OCI-M1 (cell line): Measurements from ENCODE around the gene NUMA1.

Source experiments
- DNase-seq: peaks from one replicate; lab custom pipeline; 2025; lab: John Stamatoyannopoulos, UW

Gene NUMA1, protein sequence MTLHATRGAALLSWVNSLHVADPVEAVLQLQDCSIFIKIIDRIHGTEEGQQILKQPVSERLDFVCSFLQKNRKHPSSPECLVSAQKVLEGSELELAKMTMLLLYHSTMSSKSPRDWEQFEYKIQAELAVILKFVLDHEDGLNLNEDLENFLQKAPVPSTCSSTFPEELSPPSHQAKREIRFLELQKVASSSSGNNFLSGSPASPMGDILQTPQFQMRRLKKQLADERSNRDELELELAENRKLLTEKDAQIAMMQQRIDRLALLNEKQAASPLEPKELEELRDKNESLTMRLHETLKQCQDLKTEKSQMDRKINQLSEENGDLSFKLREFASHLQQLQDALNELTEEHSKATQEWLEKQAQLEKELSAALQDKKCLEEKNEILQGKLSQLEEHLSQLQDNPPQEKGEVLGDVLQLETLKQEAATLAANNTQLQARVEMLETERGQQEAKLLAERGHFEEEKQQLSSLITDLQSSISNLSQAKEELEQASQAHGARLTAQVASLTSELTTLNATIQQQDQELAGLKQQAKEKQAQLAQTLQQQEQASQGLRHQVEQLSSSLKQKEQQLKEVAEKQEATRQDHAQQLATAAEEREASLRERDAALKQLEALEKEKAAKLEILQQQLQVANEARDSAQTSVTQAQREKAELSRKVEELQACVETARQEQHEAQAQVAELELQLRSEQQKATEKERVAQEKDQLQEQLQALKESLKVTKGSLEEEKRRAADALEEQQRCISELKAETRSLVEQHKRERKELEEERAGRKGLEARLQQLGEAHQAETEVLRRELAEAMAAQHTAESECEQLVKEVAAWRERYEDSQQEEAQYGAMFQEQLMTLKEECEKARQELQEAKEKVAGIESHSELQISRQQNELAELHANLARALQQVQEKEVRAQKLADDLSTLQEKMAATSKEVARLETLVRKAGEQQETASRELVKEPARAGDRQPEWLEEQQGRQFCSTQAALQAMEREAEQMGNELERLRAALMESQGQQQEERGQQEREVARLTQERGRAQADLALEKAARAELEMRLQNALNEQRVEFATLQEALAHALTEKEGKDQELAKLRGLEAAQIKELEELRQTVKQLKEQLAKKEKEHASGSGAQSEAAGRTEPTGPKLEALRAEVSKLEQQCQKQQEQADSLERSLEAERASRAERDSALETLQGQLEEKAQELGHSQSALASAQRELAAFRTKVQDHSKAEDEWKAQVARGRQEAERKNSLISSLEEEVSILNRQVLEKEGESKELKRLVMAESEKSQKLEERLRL (N-terminal part only)

DNA sequence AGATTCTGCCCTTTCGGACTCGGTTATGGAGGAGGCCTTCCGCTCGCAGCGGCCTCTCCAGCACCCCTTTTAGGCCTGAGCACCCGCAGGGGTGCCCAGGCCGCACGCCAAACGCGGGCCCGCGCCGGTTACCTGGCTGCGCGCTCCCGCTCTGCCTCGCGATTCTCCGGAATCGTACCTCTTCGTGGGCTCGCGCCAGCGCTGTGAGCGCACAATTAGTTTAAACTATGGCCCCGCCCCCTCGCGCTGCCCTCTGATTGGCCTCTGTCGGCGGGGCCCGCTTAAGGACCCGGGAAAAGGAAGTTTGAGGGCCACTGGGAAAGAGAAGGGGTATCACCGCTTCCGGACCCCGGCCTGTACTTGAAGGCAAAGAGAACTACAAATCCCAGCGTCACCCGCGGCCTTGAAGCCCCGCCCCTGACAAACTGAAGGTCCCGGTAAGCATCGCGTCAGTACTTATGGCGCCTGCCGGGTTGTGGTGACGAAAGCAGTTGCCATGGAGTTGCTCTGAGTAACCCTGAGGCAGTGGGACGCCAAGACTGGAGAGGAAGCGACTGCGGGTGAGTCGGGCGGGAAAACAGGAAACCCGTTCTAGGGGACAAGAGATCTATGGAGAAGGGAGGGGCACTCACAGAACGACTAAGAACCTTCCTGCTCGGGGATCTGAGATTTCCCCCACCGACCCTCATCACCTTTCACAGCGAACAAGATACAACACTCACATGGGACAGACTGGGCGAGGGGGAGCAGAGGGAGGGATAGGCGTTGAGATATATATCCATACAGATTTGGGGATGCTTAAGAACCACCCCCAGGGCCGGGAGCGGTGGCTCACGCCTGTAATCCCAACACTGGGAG, at the start of gene NUMA1, which contains the start of gene LRRC51:
Gene NUMA1, minus strand, starts transcription at position 217 of the 858 bp plus-strand sequence. CDS start 44,599 bp downstream, outside the sequence.
Gene LRRC51, plus strand, starts transcription at position 525 of the 858 bp plus-strand sequence. CDS start 8,234 bp downstream, outside the sequence.
- DNase-seq, result peak; percentile 100

- no peak for DNase-seq
Measured at GRCh38 chr11:72129381-72129780, 49.0 kb upstream of the NUMA1 start.

- peak; percentile 56 for DNase-seq
Measured at GRCh38 chr11:72127923-72128322, 47.6 kb upstream of the NUMA1 start.

- DNase-seq, result no peak
Measured at GRCh38 chr11:72125956-72126355, 45.6 kb upstream of the NUMA1 start.

DNA sequence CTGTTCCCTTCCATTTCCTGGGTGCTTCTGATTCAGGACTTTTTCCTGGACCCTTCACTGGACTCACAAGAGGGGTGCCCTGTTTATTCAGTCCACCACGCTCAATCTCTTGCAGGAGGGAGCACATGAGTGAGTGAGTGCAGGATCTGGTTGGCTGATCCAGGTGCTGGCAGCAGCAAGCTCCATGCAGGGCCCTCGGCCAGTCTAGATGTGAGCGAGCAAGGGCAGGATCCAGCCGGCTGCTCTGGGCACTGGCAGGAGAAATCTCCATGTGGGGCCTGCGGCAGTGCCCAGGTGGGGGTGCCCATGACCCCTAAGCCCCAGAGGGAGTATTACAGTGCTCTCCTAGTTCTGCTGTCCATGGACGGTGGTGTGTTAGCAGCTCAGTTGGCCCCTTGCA, 43.7 kb upstream of the NUMA1 start:
- DNase-seq, result no peak

DNA sequence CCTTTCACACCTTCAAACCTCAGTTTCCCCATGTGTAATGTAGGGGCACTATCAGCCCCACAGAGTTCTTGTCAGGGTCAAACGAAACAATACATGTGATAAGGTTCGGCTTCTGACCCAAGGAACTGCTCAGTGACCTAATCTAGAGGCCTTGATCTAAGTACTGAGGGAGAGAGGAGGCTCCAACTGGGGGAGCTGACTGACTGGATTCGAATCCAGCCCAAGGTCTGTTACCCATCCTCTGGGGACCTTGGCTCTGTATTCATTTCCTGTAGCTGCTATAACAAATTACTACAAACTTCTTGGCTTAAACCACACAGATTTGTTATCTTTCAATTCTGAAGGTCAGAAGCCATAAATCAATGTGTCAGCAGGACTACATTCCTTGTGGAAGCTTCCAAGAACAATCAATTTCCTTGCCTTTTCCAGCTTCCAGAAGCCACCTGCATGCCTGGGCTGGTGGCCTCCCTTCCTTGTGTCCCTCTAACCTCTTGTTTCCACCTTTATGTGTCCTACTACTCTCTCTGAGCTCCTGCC, 42.8 kb upstream of the NUMA1 start:
- no peak for DNase-seq

GRCh38 chr11:72122607-72123006, 42.3 kb upstream of the NUMA1 start:
- DNase-seq, result peak; percentile 61

GRCh38 chr11:72120930-72121329, 40.6 kb upstream of the NUMA1 start:
- no peak for DNase-seq

GRCh38 chr11:72119198-72119597, 38.9 kb upstream of the NUMA1 start:
- no peak for DNase-seq

- no peak for DNase-seq
Measured at GRCh38 chr11:72116019-72116755, 35.8 kb upstream of the NUMA1 start.

DNA sequence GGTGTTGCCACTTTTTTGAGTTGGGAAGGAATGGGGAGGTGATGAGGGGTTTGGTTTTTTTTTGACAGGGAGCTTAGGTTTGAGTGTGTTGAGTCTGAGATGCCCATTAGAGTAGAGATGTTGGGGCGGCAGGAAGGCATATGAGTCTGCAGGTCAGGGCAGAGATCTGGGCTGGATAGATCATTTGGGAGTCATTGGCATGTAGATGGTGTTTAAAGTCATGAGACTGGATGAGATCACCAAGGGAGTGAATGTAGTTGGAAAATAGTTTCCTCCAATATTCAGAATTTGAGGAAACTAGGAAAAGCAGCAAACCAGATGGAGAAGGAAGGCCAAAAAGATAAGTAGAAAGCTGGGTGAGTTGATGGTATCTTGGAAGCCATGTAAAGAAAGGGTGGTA, 34.2 kb upstream of the NUMA1 start:
- no peak for DNase-seq

DNA sequence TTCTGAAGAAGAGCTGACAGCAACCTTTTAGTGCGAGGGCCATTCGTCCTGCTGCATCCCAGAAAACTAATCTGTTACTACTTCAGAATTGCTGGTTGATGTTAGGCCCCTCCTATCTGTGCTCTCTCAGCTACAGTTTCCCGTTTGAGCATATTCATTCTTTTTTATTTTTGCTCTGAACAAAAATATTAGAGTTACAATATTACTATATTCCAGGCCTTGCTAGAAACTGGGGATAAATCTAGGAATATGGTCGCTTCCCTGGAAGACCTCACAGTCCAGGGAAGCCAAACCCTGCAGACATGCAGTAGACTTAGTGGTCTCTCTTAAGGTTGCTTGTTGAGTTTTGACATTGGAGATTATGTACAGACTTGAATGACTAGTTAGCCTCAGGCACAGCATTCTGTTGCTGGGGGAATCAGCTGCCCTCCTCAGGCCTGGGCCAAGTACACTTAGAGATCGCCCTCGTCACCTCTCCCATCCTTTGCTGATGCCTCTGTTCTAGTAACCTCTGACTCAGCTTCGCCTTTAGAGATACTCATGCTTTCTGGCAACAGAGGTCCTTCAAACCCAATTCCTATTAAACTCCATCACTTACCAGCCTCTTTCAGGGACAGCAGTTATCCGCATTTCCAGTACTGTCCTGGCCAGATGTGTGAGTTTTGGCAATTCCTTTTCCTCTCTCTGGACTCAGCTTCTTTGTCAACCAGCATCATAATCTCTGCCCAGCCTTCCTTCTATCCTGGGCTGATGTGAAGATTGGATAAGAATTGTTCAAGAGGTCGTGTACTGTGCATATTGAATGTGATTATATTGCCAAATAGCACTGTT, 32.9 kb upstream of the NUMA1 start:
- peak; percentile 85 for DNase-seq

DNA sequence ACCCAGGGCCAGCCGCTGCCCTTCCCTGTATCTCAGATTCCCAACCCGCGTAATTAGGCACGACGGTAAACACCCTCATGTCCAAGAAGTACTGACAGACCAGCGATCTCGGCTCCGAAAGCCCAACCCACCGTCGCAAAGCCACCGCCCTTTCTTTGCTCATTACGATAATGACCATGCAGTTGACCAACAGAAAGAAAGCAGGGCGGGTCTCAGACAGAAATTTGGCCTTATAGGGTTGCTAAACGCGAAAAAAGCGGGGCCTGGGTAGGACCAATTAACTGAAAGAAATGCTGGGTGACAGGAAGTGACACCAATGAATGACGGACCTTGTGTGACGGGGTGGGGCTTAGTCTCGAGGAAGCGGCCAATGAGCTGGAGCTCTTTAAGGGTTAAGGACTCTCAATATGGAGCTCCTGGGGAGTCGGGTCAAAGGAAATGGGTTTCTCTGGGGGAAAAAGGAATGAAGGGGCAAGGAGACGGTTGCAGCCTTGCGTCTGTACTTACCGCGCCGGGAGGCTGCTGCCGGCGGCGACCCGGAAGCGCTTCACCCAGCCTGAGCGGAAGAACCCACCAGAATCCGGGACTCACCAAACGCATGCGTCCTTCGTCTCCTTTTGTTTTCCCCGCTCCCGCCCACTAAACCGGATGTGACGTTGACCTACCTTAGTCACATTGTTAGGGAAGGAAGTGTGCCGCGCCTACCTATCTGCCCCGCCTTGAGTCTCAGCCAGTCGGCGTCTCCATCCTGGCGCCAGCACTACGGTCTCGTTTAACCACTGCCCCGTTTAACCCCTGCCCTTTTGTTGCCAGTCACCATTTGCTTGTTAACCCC, 32.0 kb upstream of the NUMA1 start, which contains the start of gene ANAPC15:
Gene ANAPC15, minus strand, starts transcription at position 553 of the 835 bp plus-strand sequence. CDS start 1,419 bp downstream, outside the sequence.
- DNase-seq, result peak; percentile 100

- DNase-seq, result no peak
Measured at GRCh38 chr11:72111300-72112142, 31.2 kb upstream of the NUMA1 start.

DNA sequence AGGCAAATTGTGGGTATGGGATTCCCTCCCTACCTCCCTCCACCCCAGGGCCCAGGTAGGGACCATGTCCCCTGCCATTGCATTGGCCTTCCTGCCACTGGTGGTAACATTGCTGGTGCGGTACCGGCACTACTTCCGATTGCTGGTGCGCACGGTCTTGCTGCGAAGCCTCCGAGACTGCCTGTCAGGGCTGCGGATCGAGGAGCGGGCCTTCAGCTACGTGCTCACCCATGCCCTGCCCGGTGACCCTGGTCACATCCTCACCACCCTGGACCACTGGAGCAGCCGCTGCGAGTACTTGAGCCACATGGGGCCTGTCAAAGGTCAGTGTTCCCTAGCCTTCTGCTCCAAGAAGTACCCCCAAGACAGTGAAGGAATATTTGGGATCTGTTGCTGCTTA, 25.5 kb upstream of the NUMA1 start, which contains the start of gene TOMT:
Gene TOMT, plus strand, starts transcription at position 37 of the 400 bp plus-strand sequence. Its CDS starts 28 bp downstream, at position 65.
- no peak for DNase-seq

GRCh38 chr11:72103754-72104167, 23.4 kb upstream of the NUMA1 start:
- DNase-seq, result no peak
